Ovary (tissue), 9 donors: Measurements from ENCODE around the gene CELF4. TPM values are rescaled to one million over a fixed set of nuclear protein-coding genes. Genes with fewer than 3 reads are reported as not detected.

ENCODE experiments used
- DNase-seq, 5 donors: peaks; one replicate each; pipeline ENCODE4 v3.0.0-alpha.2; 2019 to 2020
- H3K27ac ChIP-seq, 2 donors: fragments of 200-600 bp; one replicate each; pipeline versions ENCODE4 v1.5.1 to v1.8.0; 2019 to 2022
- H3K27me3 ChIP-seq: fragments of 200-600 bp; one replicate; pipeline ENCODE4 v1.8.0; 2022
- H3K36me3 ChIP-seq: fragments of 200-600 bp; sonication (generic); one replicate; pipeline ENCODE4 v1.5.1; 2019
- H3K4me1 ChIP-seq: one replicate; pipeline ENCODE4 v1.8.1; 2013; ENCODE audit warnings: mild to moderate bottlenecking, moderate library complexity; ENCODE audit not compliant: insufficient read depth
- H3K4me3 ChIP-seq: fragments of 200-600 bp; sonication (generic); one replicate; pipeline ENCODE4 v1.5.1; 2017
- H3K9me3 ChIP-seq, 2 donors: fragments of 200-600 bp in 1 of 2; sonication (generic) in 1 of 2; one replicate each; pipeline versions ENCODE4 v1.5.1 to v1.8.1; 2013 to 2019; ENCODE audit warnings: mild to moderate bottlenecking in 1 of 2, moderate library complexity in 1 of 2
- CTCF ChIP-seq, 3 donors: fragments of 450-650 bp in 2 of 3; fragments of 200-600 bp in 1 of 3; IDR thresholded peaks; one replicate each; pipeline versions ENCODE4 v1.5.1 to v1.8.0; 2016 to 2022; ENCODE audit warnings: antibody characterized with exemption in 3 of 3, mild to moderate bottlenecking in 1 of 3
- EP300 ChIP-seq: sonication (generic); formaldehyde crosslinking; IDR thresholded peaks from one replicate; pipeline ENCODE4 v1.6.1; 2017; ENCODE audit warnings: antibody characterized with exemption
- POLR2A ChIP-seq: fragments of 450-650 bp; IDR thresholded peaks from one replicate; pipeline ENCODE4 v1.6.1; 2017; ENCODE audit warnings: antibody characterized with exemption, mild to moderate bottlenecking, moderate library complexity
- WGBS, 3 donors: extraction: QIAGEN DNeasy Blood & Tissue Kit in 1 of 3; methylation state at CpG; one replicate each; pipeline versions ENCODE4 v1.1.5 to v1.1.7; 2013 to 2017; 5-methylcytosine and 5-hydroxymethylcytosine counted together
- intact Hi-C, 4 donors: fragments of 100-400 bp; cut with DNase I; formaldehyde crosslinking; loops; one replicate each; pipeline versions ENCODE4 v1.11.0 to v1.15.1; 2022 to 2023
- polyA plus RNA-seq, 2 donors: library from polyadenylated mRNA; stranded (reverse); fragments of 200-250 nt in 1 of 2; fragments of 350-450 nt in 1 of 2; fragmentation: Illumina TruSeq in 1 of 2; extraction: RNeasy Lipid Tissue Mini Kit (QIAGEN cat#74804) in 1 of 2; gene quantifications; one replicate each; pipeline ENCODE4 v1.2.3, GENCODE V29; 2013 to 2014
- total RNA-seq, 7 donors: library from RNA; depleted of rRNA in 2 of 7; stranded (reverse); fragments of >200 nt in 2 of 7; fragmentation: NEBNext Ultra II Directional in 3 of 7; extraction: Animal tissue kit (Norgen Biotek cat#: 25700) in 3 of 7; gene quantifications; one replicate each; pipeline versions ENCODE4 v1.1.0 to v1.2.4, GENCODE V29; 2016 to 2023
- donor health status: DM: no; HTN: no; CAD: no; lungs with moderate emphysema.
- donor health status: DM: no; HTN: no; CAD: no.
- donor health status: Bipolar disorder and iron deficiency.
- donor health status: DM: yes; HTN: yes; CAD: no.
- donor health status: DM: no; HTN: no; CAD: no.
- donor health status: DM: yes; HTN: yes; CAD: no.

Gene CELF4
- total and polyA plus RNA-seq, 9 donors = 0.15 to 1.6 (median 1.1) TPM; not detected in 1

- Histone ChIP-seq H3K4me3 (no peak overlapping the region), H3K4me1 (no peaks in the 10 kb centered on the region), H3K27me3 (no peaks in the 10 kb centered on the region), H3K27ac (no peak overlapping the region), H3K36me3 (no peaks in the 10 kb centered on the region), H3K9me3 (no peaks in the 10 kb centered on the region)
- WGBS, 3 donors = 89 to 94% (median 90%) methylated on average over 6 of the region's 6 CpGs
- DNase-seq = no peak
- intact Hi-C loops = no loop called here
- no peak for TF ChIP-seq EP300
- TF ChIP-seq CTCF (IDR thresholded peaks at IDR 0.05) = no peak
- TF ChIP-seq POLR2A = no peak
Observed at GRCh38 chr18:37529296-37529695, 36.3 kb downstream of the CELF4 start.

- 82 to 89% (median 87%) methylated on average over 3 of the region's 3 CpGs for WGBS, 3 donors
Observed at GRCh38 chr18:37527395-37527794, 38.2 kb downstream of the CELF4 start.

DNA sequence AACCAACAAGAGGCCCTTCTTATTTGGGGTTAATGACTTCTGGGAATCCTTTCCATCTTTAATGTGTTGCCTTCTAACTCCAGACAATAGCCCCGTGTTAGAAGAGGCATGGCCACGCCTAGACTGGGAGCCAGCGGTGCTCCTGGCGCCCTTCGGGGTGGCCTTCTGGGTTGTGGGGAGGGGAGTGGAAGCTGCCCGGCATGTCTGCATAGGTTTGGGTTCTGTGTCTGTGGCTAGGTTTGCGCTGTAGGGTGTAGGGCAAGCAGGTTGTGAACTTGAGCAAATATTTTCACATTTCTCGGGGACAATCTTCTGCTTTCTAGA is 40.4 kb downstream of the CELF4 start:
- 82 to 93% (median 89%) methylated on average over 8 of the region's 8 CpGs for WGBS, 3 donors
- Histone ChIP-seq H3K4me1 (no peaks in the 10 kb centered on the region), H3K27ac (no peak overlapping the region), H3K27me3 (no peaks in the 10 kb centered on the region), H3K4me3 (no peak overlapping the region), H3K9me3 (no peaks in the 10 kb centered on the region), H3K36me3 (no peaks in the 10 kb centered on the region)
- TF ChIP-seq CTCF (IDR thresholded peaks at IDR 0.05) = no peak
- TF ChIP-seq EP300 = no peak
- TF ChIP-seq POLR2A = no peak
- no peak for DNase-seq
- intact Hi-C loops = no loop called here

More at GRCh38 chr18:37527395-37527794, 38.2 kb downstream of the CELF4 start:
- H3K9me3 ChIP-seq = no peaks in the 10 kb centered on the region
- DNase-seq = no peak
- TF ChIP-seq CTCF (IDR thresholded peaks at IDR 0.05) = no peak
- TF ChIP-seq POLR2A = no peak
- no peak for TF ChIP-seq EP300
- no peak overlapping the region for H3K4me3 ChIP-seq
- no peaks in the 10 kb centered on the region for H3K4me1 ChIP-seq
- H3K27me3 ChIP-seq = no peaks in the 10 kb centered on the region
- no peaks in the 10 kb centered on the region for H3K36me3 ChIP-seq
- intact Hi-C loops = no loop called here
- H3K27ac ChIP-seq = no peak overlapping the region

GRCh38 chr18:37524498-37525261 is 40.9 kb downstream of the CELF4 start:
- no peak overlapping the region for H3K4me3 ChIP-seq
- intact Hi-C loops = no loop called here
- no peaks in the 10 kb centered on the region for H3K9me3 ChIP-seq
- no peaks in the 10 kb centered on the region for H3K27me3 ChIP-seq
- TF ChIP-seq CTCF (IDR thresholded peaks at IDR 0.05) = no peak
- TF ChIP-seq EP300 = no peak
- no peak for TF ChIP-seq POLR2A
- no peak for DNase-seq
- no peaks in the 10 kb centered on the region for H3K36me3 ChIP-seq
- 10 to 15% (median 14%) methylated on average over 63 of the region's 63 CpGs for WGBS, 3 donors
- no peaks in the 10 kb centered on the region for H3K4me1 ChIP-seq
- H3K27ac ChIP-seq = no peak overlapping the region
